Thymus (tissue), 11 donors: ENCODE results near the gene CCDC142. TPM values are rescaled to one million over a fixed set of nuclear protein-coding genes. Genes with fewer than 3 reads are reported as not detected.
"Not testable (repeated sequence)": the region's sequence is repeated elsewhere in the genome, so short reads cannot be mapped to it uniquely, and the experiment has no call there.

ENCODE experiments used
- DNase-seq, 9 donors: peaks; one replicate each; pipeline ENCODE4 v3.0.0-alpha.2; 2013; ENCODE audit warnings: low spot score in 9 of 9, low read depth in 6 of 9, missing footprints in 1 of 9
- H3K27ac ChIP-seq, 2 donors: one replicate each; pipeline ENCODE4 v1.5.1; 2013; ENCODE audit warnings: control low read depth in 1 of 2, low read depth in 1 of 2, low read length in 1 of 2, mild to moderate bottlenecking in 1 of 2, moderate library complexity in 1 of 2
- H3K27me3 ChIP-seq, 2 donors: one replicate each; pipeline ENCODE4 v1.5.1; 2013; ENCODE audit warnings: low read length in 1 of 2; ENCODE audit not compliant: control insufficient read depth in 2 of 2, insufficient read depth in 1 of 2
- H3K36me3 ChIP-seq, 2 donors: one replicate each; pipeline ENCODE4 v1.5.1; 2013; ENCODE audit warnings: low read length in 1 of 2, mild to moderate bottlenecking in 1 of 2, moderate library complexity in 1 of 2; ENCODE audit not compliant: control insufficient read depth in 2 of 2, insufficient read depth in 2 of 2
- H3K4me1 ChIP-seq, 2 donors: one replicate each; pipeline ENCODE4 v1.5.1; 2013; ENCODE audit warnings: low read length in 2 of 2; ENCODE audit not compliant: control insufficient read depth in 2 of 2, insufficient read depth in 2 of 2
- H3K4me3 ChIP-seq, 2 donors: one replicate each; pipeline ENCODE4 v1.5.1; 2013; ENCODE audit warnings: low read length in 2 of 2, control low read depth in 1 of 2, mild to moderate bottlenecking in 1 of 2
- H3K9me3 ChIP-seq, 2 donors: one replicate each; pipeline ENCODE4 v1.5.1; 2013; ENCODE audit warnings: low read length in 1 of 2, mild to moderate bottlenecking in 1 of 2; ENCODE audit not compliant: control insufficient read depth in 2 of 2, insufficient read depth in 1 of 2
- WGBS: extraction: QIAGEN DNeasy Blood & Tissue Kit; methylation state at CpG from one replicate; pipeline ENCODE4 v1.1.7; 2013; 5-methylcytosine and 5-hydroxymethylcytosine counted together
- polyA plus RNA-seq: library from polyadenylated mRNA; stranded (reverse); fragments of 200-250 nt; gene quantifications from one replicate; pipeline ENCODE4 v1.2.3, GENCODE V29; 2013
- total RNA-seq: library from RNA; stranded (reverse); fragments of 120-200 nt; gene quantifications from one replicate; pipeline ENCODE4 v1.2.4, GENCODE V29; 2013
- donor health status: healthy.

The CCDC142 gene
- total and polyA plus RNA-seq, 2 donors: 6.7 to 9.1 TPM

GRCh38 chr2:74450570-74451190, 32.1 kb downstream of the CCDC142 start:
- peaks cover 0 to 4% of the 10 kb centered on the region in 2 donors for H3K27me3 ChIP-seq
- H3K4me3 ChIP-seq: no peak overlapping the region
- peaks cover 10 to 28% of the 10 kb centered on the region in 2 donors for H3K4me1 ChIP-seq
- DNase-seq: no peak
- WGBS: 98% methylated on average over 3 of the region's 3 CpGs
- no peak overlapping the region for H3K27ac ChIP-seq
- no peaks in the 10 kb centered on the region for H3K36me3 ChIP-seq
- no peaks in the 10 kb centered on the region for H3K9me3 ChIP-seq

- no peaks in the 10 kb centered on the region for H3K9me3 ChIP-seq
- H3K36me3 ChIP-seq: no peaks in the 10 kb centered on the region
- WGBS: 97% methylated on average over 2 of the region's 2 CpGs
- H3K27me3 ChIP-seq: peaks cover 4 to 19% of the 10 kb centered on the region in 2 donors
- H3K4me3 ChIP-seq: no peak overlapping the region
- peaks cover 6 to 15% of the 10 kb centered on the region in 2 donors for H3K4me1 ChIP-seq
- H3K27ac ChIP-seq: no peak overlapping the region
- no peak for DNase-seq
Measured at GRCh38 chr2:74448771-74449170, 34.0 kb downstream of the CCDC142 start.

DNA sequence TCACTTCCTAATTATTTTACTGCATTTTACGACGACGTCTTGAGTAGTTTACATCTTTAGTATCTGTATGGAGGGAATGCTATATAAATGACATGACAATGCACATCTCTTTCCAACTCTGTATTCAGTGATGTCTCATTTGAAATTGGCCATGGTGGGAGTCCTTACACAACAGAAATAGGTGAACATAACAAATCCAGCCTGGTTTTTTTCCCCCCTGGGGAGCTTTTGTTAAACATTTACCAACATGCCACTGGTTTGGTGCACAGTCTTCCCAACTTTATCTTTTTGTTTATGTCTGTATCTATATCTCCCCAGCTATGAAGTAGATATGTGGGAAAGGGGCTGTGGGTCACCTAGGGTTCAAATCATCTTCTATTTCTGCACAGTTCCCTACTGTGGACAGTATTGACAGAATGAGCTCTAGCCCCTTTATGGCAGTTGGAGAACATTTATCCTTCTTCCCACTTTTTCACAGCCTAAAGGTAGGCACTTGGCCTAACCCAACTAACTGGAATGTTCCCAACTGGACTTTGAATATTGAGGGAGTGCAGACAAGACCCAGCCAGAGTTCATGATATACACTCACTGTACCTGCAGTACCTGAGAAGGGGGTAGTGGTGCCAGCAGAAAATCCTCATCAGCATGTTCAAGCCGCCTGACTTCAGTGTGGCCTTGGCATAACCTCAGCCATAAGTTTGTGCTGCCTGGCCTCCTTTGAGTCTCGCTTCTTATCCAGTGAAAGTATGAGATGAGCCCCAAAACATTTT, 35.4 kb downstream of the CCDC142 start:
- DNase-seq: no peak
- no peak overlapping the region for H3K4me3 ChIP-seq
- no peak overlapping the region for H3K27ac ChIP-seq
- WGBS: 97% methylated on average over 5 of the region's 5 CpGs
- H3K36me3 ChIP-seq: no peaks in the 10 kb centered on the region
- peaks cover 7 to 32% of the 10 kb centered on the region in 2 donors for H3K27me3 ChIP-seq
- peaks cover under 1 to 6% of the 10 kb centered on the region in 2 donors for H3K4me1 ChIP-seq
- no peaks in the 10 kb centered on the region for H3K9me3 ChIP-seq

DNA sequence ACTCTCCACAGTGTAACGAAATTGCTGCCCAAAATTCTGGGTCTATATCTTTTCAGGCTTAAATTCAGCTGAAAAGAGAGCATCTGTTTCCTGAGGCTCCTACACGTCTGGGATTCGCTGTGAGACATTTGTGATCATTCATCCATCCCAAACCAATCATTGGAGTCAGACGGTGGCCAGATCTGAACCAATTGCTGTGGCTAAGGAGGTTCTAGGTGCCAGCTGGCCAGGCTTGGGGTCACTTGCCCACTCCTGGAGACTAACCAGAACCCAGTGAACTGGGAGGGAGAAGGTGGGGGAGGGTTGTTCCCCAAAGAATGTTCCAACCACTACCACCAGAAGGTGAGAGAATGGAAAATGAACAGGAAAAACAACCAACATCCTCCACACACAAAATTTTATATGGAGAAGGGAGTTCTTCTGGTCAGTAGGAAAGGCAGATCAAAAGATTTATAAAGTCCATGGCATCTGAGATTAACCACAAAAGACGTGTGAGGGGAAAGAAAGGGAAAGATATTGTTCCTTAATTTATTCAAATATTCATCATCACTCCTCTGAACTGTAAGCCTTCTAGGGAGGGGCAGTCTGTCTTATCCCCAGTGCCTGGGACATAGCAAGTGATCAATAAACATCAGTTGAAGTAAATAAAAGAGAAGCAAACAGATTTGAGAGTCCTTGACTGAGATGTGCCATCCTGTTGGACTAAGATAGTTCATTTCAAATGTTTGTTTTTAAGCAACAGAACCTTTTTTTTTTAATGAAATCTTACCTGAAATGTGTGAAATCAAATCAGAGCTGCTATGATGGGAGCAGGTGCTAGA, 38.1 kb downstream of the CCDC142 start:
- WGBS: 37% methylated on average over 5 of the region's 5 CpGs
- Histone ChIP-seq H3K36me3 (no peaks in the 10 kb centered on the region), H3K9me3 (peaks cover 0 to 8% of the 10 kb centered on the region in 2 donors), H3K4me3 (no peak overlapping the region), H3K4me1 (peaks cover 4 to 20% of the 10 kb centered on the region in 2 donors), H3K27me3 (peaks cover 23 to 59% of the 10 kb centered on the region in 2 donors), H3K27ac (peak overlapping the region in 1 of 2 donors; percentile 27)
- no peak for DNase-seq

DNA sequence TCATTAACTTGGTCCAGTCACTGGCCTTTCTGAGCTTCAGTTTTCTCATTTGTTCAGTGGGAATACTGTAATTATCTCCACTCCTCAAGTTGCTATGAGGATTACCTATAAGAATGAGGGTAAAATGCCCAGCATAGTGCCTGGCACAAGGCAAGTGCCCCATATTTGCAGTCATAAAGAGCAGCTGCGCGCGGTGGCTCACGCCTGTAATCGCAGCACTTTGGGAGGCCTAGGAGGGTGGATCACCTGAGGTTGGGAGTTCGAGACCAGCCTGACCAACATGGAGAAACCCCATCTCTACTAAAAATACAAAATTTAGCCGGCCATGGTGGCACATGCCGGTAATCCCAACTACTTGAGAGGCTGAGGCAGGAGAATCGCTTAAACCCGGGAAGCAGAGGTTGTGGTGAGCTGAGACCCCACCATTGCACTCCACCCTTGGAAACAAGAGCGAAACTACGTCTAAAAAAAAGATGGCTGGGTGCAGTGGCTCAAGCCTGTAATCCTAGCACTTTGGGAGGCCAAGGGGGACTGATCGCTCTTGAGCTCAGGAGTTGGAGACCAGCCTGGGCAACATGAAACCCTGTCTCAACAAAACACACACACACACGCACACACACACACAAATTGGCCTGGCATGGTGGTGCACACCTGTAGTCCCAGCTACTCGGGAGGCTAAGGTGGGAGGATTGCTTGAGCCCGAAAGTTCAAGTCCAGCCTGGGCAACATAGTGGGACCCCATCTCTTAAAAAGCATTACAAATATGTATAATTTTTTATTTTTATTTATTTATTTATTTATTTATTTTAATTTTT, 40.1 kb downstream of the CCDC142 start:
- DNase-seq, H3K4me3 ChIP-seq, H3K9me3 ChIP-seq, H3K36me3 ChIP-seq: not testable (repeated sequence)
- Histone ChIP-seq H3K4me1 (peaks cover 4 to 26% of the 10 kb centered on the region in 2 donors), H3K27me3 (peaks cover 23 to 65% of the 10 kb centered on the region in 2 donors), H3K27ac (peak overlapping the region in 1 of 2 donors; percentile 71)
- WGBS: 96% methylated on average over 16 of the region's 16 CpGs

DNA sequence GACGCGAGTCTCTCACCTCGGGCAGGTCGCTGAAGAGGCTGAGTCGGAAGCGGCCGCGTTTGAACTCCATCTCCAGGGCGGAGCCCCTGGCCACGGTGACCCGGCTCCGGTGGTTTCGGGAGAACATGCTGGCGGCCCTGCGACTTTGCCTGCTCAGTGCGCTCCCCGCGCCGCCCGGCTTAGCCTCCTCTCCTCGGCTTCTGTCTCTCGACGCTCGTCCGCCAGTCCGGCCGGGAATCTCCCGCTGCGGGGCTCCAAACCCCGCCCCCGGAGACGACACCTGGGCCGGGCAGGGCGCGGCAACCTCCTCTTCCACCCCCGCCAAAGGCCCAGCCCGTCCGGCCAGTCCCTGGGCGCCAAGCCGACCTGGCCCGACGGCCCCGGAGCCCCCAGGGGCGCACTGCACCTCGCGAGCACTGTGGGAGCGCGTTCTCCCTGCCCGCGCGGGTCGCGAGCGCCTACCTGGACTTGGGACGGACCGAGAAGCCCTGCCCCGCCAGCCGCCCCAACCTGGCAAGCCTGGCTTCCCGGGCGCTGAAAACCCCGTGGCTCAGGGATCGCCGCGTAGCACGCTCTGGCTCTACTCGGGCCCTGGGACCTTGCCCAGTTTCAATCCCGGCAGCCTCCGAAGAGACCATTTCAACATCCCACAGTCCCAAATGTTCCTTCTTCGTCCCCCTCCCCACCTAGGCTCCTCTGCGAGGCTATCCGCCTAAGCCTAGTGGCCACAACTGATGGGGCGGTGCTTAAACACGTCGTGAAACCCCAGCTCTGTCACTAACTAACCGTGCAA, 40.9 kb downstream of the CCDC142 start, which contains the start of gene RTKN:
TSS of gene RTKN (minus strand) at position 248 of the 793 bp plus-strand sequence. CDS start at position 127, 121 bp downstream.
- Histone ChIP-seq H3K36me3 (no peaks in the 10 kb centered on the region), H3K27me3 (peaks cover 23 to 65% of the 10 kb centered on the region in 2 donors), H3K4me3 (peak within 1 kb of the TSS; percentile 40 to 45), H3K9me3 (peaks cover 0 to 8% of the 10 kb centered on the region in 2 donors), H3K27ac (peak within 1 kb of the TSS; percentile 73 to 75), H3K4me1 (peaks cover 4 to 26% of the 10 kb centered on the region in 2 donors)
- 13% methylated on average over 75 of the region's 75 CpGs for WGBS
- peak in 1 of 9 donors; percentile 35 for DNase-seq

GRCh38 chr2:74441170-74441689, 41.6 kb downstream of the CCDC142 start:
- Histone ChIP-seq H3K36me3 (no peaks in the 10 kb centered on the region), H3K27me3 (peaks cover 23 to 62% of the 10 kb centered on the region in 2 donors), H3K9me3 (peaks cover 0 to 8% of the 10 kb centered on the region in 2 donors), H3K4me1 (peaks cover 4 to 26% of the 10 kb centered on the region in 2 donors), H3K4me3 (peak overlapping the region; percentile 40 to 45), H3K27ac (peak overlapping the region; percentile 56 to 73)
- DNase-seq: no peak
- WGBS: 56% methylated on average over 33 of the region's 33 CpGs
